Peyer's patch (tissue), 4 donors: ENCODE data around the gene RBP5. TPM values are rescaled to one million over a fixed set of nuclear protein-coding genes. Genes with fewer than 3 reads are reported as not detected.
A peak's percentile ranks its signal among the peaks of the same experiment; 100 is the strongest.

ENCODE experiments used
- DNase-seq, 3 donors: peaks; one replicate each; pipeline ENCODE4 v3.0.0-alpha.2; 2017 to 2019
- H3K27ac ChIP-seq, 4 donors: fragments of 200-600 bp; sonication (generic); one replicate each; pipeline ENCODE4 v1.5.1; 2016 to 2019
- H3K27me3 ChIP-seq, 2 donors: fragments of 200-600 bp; sonication (generic); one replicate each; pipeline ENCODE4 v1.5.1; 2019
- H3K36me3 ChIP-seq, 3 donors: fragments of 200-600 bp; sonication (generic); one replicate each; pipeline ENCODE4 v1.5.1; 2016 to 2019
- H3K4me1 ChIP-seq, 4 donors: fragments of 200-600 bp; sonication (generic); one replicate each; pipeline ENCODE4 v1.5.1; 2016 to 2019
- H3K4me3 ChIP-seq, 4 donors: fragments of 200-600 bp; sonication (generic); 1 replicate in 3 of 4; 2 replicates in 1 of 4; pipeline ENCODE4 v1.5.1; 2016 to 2019; ENCODE audit warnings: mild to moderate bottlenecking in 1 of 4
- H3K9me3 ChIP-seq, 4 donors: fragments of 200-600 bp; sonication (generic); one replicate each; pipeline ENCODE4 v1.5.1; 2016 to 2019; ENCODE audit warnings: mild to moderate bottlenecking in 1 of 4
- POLR2A ChIP-seq, 2 donors: fragments of 450-650 bp; IDR thresholded peaks; one replicate each; pipeline ENCODE4 v1.5.1; 2017; ENCODE audit warnings: antibody characterized with exemption in 2 of 2, mild to moderate bottlenecking in 2 of 2, moderate library complexity in 2 of 2
- total RNA-seq, 4 donors: library from RNA; depleted of rRNA; stranded (reverse); fragments of >200 nt; gene quantifications; one replicate each; pipeline ENCODE4 v1.1.0, GENCODE V29; 2016
- TF ChIP-seq, protein P1 (sequence below), 6 experiments: fragments of 450-650 bp in 4 of 6; fragments of 200-600 bp in 2 of 6; sonication (generic) in 1 of 6; IDR thresholded peaks; one replicate each; pipeline ENCODE4 v1.5.1; 2017 to 2019; ENCODE audit warnings: antibody characterized with exemption in 6 of 6, mild to moderate bottlenecking in 3 of 6, moderate library complexity in 1 of 6

The RBP5 gene
- total RNA-seq, 4 donors from 2014 or later = 3.7 to 64.4 (median 4.3) TPM; not detected in 1

DNA sequence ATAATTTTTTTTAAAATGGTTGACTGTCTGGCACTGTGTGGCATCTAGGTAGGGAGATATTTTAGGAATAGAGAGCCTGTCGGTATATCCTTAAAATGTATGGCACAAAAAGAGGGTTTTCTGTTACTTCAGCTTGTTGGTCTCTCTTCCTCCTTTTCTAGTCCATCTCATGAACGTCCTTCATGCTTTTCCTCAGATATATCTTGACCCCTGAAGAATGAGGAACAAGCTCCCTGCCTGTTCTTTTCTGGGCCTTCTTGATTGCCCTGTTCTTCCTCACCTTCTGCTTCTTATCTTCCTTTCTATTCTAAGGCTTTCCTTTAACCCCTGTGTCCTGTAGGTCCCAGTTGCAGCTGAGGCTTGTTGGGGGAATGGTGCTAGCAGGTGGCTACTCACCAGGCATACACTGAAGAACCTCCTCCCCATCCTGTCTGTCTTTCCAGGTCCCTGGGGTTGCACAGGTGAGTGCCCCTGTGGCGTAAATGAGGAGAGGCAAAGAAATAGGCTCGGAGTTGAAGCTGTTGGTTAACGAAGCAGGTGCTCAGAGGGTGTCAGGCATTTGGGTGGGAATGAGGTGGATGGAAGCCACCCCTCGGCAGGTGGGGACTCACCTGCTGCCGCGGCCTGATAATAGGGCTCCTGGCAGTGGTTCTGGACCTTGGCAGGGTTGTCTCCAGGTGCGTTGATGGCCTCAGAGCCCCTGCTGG lies 29.2 kb downstream of the RBP5 start:
- Histone ChIP-seq H3K9me3 (no peaks in the 10 kb centered on the region), H3K4me1 (no peaks in the 10 kb centered on the region), H3K27ac (no peak overlapping the region), H3K36me3 (peaks cover 0 to 24% (median 0%) of the 10 kb centered on the region in 3 donors), H3K27me3 (no peaks in the 10 kb centered on the region), H3K4me3 (no peak overlapping the region)
- peak in 1 of 3 donors; percentile 35 for DNase-seq
- TF ChIP-seq, protein P1, sequence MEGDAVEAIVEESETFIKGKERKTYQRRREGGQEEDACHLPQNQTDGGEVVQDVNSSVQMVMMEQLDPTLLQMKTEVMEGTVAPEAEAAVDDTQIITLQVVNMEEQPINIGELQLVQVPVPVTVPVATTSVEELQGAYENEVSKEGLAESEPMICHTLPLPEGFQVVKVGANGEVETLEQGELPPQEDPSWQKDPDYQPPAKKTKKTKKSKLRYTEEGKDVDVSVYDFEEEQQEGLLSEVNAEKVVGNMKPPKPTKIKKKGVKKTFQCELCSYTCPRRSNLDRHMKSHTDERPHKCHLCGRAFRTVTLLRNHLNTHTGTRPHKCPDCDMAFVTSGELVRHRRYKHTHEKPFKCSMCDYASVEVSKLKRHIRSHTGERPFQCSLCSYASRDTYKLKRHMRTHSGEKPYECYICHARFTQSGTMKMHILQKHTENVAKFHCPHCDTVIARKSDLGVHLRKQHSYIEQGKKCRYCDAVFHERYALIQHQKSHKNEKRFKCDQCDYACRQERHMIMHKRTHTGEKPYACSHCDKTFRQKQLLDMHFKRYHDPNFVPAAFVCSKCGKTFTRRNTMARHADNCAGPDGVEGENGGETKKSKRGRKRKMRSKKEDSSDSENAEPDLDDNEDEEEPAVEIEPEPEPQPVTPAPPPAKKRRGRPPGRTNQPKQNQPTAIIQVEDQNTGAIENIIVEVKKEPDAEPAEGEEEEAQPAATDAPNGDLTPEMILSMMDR (IDR thresholded peaks at IDR 0.05) = no peak
- no peak for TF ChIP-seq POLR2A (IDR thresholded peaks at IDR 0.05)

DNA sequence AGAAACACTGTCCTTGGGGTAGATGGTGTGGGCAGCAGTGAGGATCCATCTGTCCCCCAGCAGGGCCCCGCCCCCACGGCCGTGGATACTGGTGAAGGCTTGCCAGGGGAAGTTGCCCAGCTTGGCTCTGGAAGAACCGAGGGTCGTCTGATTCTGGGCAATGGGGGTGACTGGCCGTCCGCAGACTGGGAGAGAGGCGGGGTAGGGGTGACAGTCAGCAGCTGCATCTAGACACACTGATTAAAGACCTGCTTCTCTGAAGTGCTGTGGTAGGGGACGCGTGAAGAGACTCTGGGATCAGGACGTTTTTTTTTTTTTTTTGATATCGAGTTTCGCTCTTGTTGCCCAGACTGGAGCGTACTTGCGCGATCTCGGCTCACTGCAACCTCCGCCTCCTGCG lies 31.7 kb downstream of the RBP5 start:
- H3K4me3 ChIP-seq = no peak overlapping the region
- H3K27me3 ChIP-seq = no peaks in the 10 kb centered on the region
- TF ChIP-seq, protein P1 (IDR thresholded peaks at IDR 0.05) = no peak
- TF ChIP-seq POLR2A (IDR thresholded peaks at IDR 0.05) = no peak
- H3K36me3 ChIP-seq = peaks cover 0 to 18% (median 0%) of the 10 kb centered on the region in 3 donors
- no peaks in the 10 kb centered on the region for H3K9me3 ChIP-seq
- no peak for DNase-seq
- no peak overlapping the region for H3K27ac ChIP-seq
- H3K4me1 ChIP-seq = peaks cover 0 to 5% (median 1%) of the 10 kb centered on the region in 4 donors

DNA sequence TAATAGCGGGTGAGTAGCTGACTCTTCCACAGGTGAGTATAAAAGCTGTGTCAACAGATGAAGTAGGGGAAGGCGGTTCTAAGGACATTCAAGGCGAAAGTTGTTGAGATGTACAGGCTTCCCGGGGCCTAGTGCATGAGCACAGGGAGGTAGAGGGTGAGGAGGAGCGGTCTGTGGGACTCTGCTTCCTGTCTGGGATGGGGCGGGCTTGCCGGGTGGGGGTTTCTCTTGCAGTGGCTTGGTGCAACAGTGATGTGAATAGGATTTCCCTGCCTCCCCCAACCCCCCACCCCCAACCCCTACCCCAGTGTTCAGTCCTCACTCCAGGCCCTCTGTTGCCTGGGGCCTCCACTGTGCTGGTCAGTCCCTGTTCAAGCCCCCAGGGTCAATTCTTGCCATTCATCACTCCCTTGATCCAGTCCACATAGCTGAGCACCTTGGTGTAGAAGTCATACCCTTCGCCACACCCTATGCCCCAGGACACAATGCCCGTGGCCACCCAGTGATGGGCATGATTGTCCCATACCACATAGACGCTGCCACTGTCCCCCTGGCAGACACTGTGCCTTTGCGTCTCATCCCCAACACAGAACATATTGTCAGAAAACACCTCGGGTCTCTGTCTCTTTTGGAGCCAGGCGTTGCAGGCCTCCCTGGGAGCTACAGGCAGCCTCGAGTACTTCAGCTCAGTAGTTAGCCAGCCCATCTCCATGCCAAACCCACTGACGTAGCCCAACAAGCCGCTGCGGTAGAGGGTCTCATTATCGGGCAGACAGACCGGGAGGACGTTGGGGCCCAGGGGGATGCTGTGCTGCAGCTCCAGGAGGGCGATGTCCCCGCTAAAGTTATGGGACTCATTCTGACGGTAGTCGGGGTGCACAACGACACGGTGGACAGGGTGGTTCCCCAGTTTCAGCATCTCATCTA lies 32.4 kb downstream of the RBP5 start:
- no peak overlapping the region for H3K27ac ChIP-seq
- no peak for DNase-seq

DNA sequence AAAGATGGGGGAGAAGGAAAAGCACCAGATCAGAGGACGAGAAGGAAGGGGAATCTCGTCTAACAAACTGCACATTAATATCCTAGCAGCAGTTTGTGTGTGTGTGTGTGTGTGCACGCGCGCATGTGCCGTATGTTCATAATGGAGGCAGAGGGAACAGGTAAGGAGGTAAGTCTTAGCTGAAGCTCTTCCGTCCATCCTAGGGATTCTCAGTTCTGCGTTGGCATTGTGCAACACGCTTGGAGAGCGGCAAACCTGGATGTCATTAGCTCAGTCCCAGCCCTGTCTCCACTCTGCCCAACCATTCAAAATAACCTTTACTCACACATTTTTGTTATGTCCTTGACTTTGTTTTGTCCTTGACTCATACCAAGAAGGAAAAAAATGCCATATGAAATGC lies 34.8 kb downstream of the RBP5 start:
- Histone ChIP-seq H3K9me3 (no peaks in the 10 kb centered on the region), H3K4me3 (no peak overlapping the region), H3K27me3 (no peaks in the 10 kb centered on the region), H3K4me1 (peaks cover 0 to 5% (median 1%) of the 10 kb centered on the region in 4 donors), H3K27ac (no peak overlapping the region), H3K36me3 (peaks cover 0 to 9% (median 0%) of the 10 kb centered on the region in 3 donors)
- TF ChIP-seq POLR2A (IDR thresholded peaks at IDR 0.05) = no peak
- TF ChIP-seq, protein P1 (IDR thresholded peaks at IDR 0.05) = no peak
- no peak for DNase-seq

More for the DNA sequence above, 32.4 kb downstream of the RBP5 start:
- Histone ChIP-seq H3K36me3 (peaks cover 0 to 11% (median 0%) of the 10 kb centered on the region in 3 donors), H3K4me3 (no peak overlapping the region), H3K4me1 (peaks cover 0 to 5% (median 1%) of the 10 kb centered on the region in 4 donors), H3K9me3 (no peaks in the 10 kb centered on the region), H3K27me3 (no peaks in the 10 kb centered on the region)
- TF ChIP-seq, protein P1 (IDR thresholded peaks at IDR 0.05) = no peak
- TF ChIP-seq POLR2A (IDR thresholded peaks at IDR 0.05) = no peak

DNA sequence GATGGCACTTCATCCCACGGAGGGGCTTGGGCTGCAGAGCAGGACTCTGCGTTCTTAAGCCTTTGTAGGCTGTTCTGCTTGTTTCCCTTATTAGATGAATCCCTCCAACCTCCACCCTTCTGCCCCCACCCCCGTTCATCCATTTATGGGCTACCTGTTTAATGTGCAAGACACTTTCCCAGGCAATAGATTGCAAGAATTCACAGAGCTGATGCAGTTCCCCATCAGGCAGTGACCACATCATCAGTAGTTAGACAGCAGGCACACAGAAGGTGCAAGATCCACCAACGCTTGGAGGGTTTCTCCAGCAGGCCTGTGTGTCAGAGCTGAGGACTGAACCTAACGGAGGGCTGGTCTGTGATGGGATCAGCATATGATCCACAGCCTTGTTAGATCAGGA lies 35.2 kb downstream of the RBP5 start:
- TF ChIP-seq, protein P1 (IDR thresholded peaks at IDR 0.05) = no peak
- TF ChIP-seq POLR2A (IDR thresholded peaks at IDR 0.05) = no peak
- Histone ChIP-seq H3K4me3 (no peak overlapping the region), H3K27ac (peak overlapping the region in 1 of 4 donors; percentile 43), H3K27me3 (no peaks in the 10 kb centered on the region), H3K36me3 (peaks cover 0 to 9% (median 0%) of the 10 kb centered on the region in 3 donors), H3K9me3 (no peaks in the 10 kb centered on the region), H3K4me1 (peaks cover 0 to 5% (median 1%) of the 10 kb centered on the region in 4 donors)
- DNase-seq = no peak
